Suprapubic skin (tissue), 4 donors: ENCODE measurements around the gene PRKAG2. TPM values are rescaled to one million over a fixed set of nuclear protein-coding genes. Genes with fewer than 3 reads are reported as not detected.
"Not testable (repeated sequence)": the region's sequence is repeated elsewhere in the genome, so short reads cannot be mapped to it uniquely, and the experiment has no call there.

Experiments
- DNase-seq, 2 donors: peaks; one replicate each; pipeline ENCODE4 v3.0.0-alpha.2; 2019; ENCODE audit warnings: low spot score in 2 of 2
- H3K27ac ChIP-seq: fragments of 200-600 bp; sonication (generic); one replicate; pipeline ENCODE4 v1.5.1; 2019
- H3K27me3 ChIP-seq: fragments of 200-600 bp; sonication (generic); one replicate; pipeline ENCODE4 v1.5.1; 2019
- H3K36me3 ChIP-seq: fragments of 200-600 bp; sonication (generic); one replicate; pipeline ENCODE4 v1.5.1; 2019
- H3K4me1 ChIP-seq: fragments of 200-600 bp; sonication (generic); one replicate; pipeline ENCODE4 v1.5.1; 2019
- H3K4me3 ChIP-seq: fragments of 200-600 bp; sonication (generic); one replicate; pipeline ENCODE4 v1.5.1; 2019; ENCODE audit warnings: mild to moderate bottlenecking
- H3K9me3 ChIP-seq: fragments of 200-600 bp; sonication (generic); one replicate; pipeline ENCODE4 v1.5.1; 2019
- CTCF ChIP-seq, 2 donors: fragments of 200-600 bp in 1 of 2; fragments of 450-650 bp in 1 of 2; sonication (generic) in 1 of 2; IDR thresholded peaks; one replicate each; pipeline ENCODE4 v1.5.1; 2016 to 2019; ENCODE audit warnings: antibody characterized with exemption in 2 of 2, mild to moderate bottlenecking in 1 of 2, moderate library complexity in 1 of 2
- EP300 ChIP-seq: sonication (generic); formaldehyde crosslinking; IDR thresholded peaks from one replicate; pipeline ENCODE4 v1.6.1; 2017; ENCODE audit warnings: antibody characterized with exemption
- POLR2A ChIP-seq, 2 donors: fragments of 450-650 bp; IDR thresholded peaks; one replicate each; pipeline ENCODE4 v1.6.1; 2017; ENCODE audit warnings: antibody characterized with exemption in 2 of 2, mild to moderate bottlenecking in 2 of 2, moderate library complexity in 2 of 2
- POLR2AphosphoS5 ChIP-seq, 3 donors: sonication (generic); formaldehyde crosslinking; IDR thresholded peaks; one replicate each; pipeline ENCODE4 v1.6.1; 2017; ENCODE audit warnings: antibody characterized with exemption in 3 of 3
- WGBS: methylation state at CpG from one replicate; pipeline ENCODE4 v1.1.5; 2018; 5-methylcytosine and 5-hydroxymethylcytosine counted together
- total RNA-seq, 4 donors: library from RNA; depleted of rRNA; stranded (reverse); fragments of >200 nt; gene quantifications; one replicate each; pipeline ENCODE4 v1.1.0, GENCODE V29; 2016

PRKAG2 gene
- total RNA-seq, 4 donors from 2014 or later: 16.5 to 40.0 (median 17.3) TPM

- TF ChIP-seq POLR2AphosphoS5 (IDR thresholded peaks at IDR 0.05) (no peak), POLR2A (IDR thresholded peaks at IDR 0.05) (no peak), EP300 (no peak), CTCF (IDR thresholded peaks at IDR 0.05) (no peak)
- H3K9me3 ChIP-seq: no peaks in the 10 kb centered on the region
- no peak overlapping the region for H3K4me3 ChIP-seq
- no peaks in the 10 kb centered on the region for H3K36me3 ChIP-seq
- WGBS: 99% methylated on average over 2 of the region's 2 CpGs
- DNase-seq: no peak
- no peaks in the 10 kb centered on the region for H3K27me3 ChIP-seq
- H3K27ac ChIP-seq: no peak overlapping the region
- no peaks in the 10 kb centered on the region for H3K4me1 ChIP-seq
These were observed 297.3 kb downstream of the PRKAG2 start for GRCh38 chr7:151579644-151580043.

GRCh38 chr7:151575410-151575809 lies 301.5 kb downstream of the PRKAG2 start:
- WGBS: 89% methylated on average over 7 of the region's 7 CpGs
- Histone ChIP-seq H3K4me1 (no peaks in the 10 kb centered on the region), H3K27ac (no peak overlapping the region), H3K4me3 (no peak overlapping the region), H3K36me3 (peaks cover 3% of the 10 kb centered on the region), H3K27me3 (no peaks in the 10 kb centered on the region), H3K9me3 (no peaks in the 10 kb centered on the region)
- TF ChIP-seq POLR2AphosphoS5 (IDR thresholded peaks at IDR 0.05): no peak
- TF ChIP-seq EP300: no peak
- TF ChIP-seq POLR2A (IDR thresholded peaks at IDR 0.05): no peak
- no peak for TF ChIP-seq CTCF (IDR thresholded peaks at IDR 0.05)
- no peak for DNase-seq

GRCh38 chr7:151573046-151573445 lies 303.9 kb downstream of the PRKAG2 start:
- H3K9me3 ChIP-seq, H3K27ac ChIP-seq, H3K27me3 ChIP-seq, H3K4me3 ChIP-seq, DNase-seq, H3K36me3 ChIP-seq, H3K4me1 ChIP-seq: not testable (repeated sequence)
- WGBS: 92% methylated on average over 3 of the region's 3 CpGs

DNA sequence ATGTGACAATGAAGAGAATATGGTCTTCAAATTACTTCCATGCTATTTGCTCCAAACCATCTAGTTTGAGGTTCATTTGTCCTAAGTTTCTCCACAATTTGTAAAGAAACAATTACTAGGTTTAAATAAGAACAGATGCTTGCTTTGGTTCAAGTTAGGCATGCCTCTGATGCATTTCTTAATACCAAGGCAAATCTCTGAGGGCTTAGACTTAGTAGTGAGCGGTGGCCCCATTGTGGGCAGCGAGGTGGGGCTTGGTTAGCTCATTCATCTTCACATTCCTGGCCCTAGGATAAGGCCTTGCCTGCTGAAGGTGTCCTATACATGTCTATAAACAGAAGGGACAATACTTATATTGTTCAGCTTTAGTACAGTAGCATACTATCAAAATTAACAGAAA lies 304.8 kb downstream of the PRKAG2 start:
- TF ChIP-seq POLR2AphosphoS5 (IDR thresholded peaks at IDR 0.05): no peak
- no peak for TF ChIP-seq POLR2A (IDR thresholded peaks at IDR 0.05)
- TF ChIP-seq CTCF (IDR thresholded peaks at IDR 0.05): no peak
- no peak for TF ChIP-seq EP300
- Histone ChIP-seq H3K27ac (no peak overlapping the region), H3K4me1 (peaks cover 9% of the 10 kb centered on the region), H3K9me3 (no peaks in the 10 kb centered on the region), H3K36me3 (peaks cover 8% of the 10 kb centered on the region), H3K4me3 (no peak overlapping the region), H3K27me3 (no peaks in the 10 kb centered on the region)
- WGBS: 74% methylated on average over 2 of the region's 2 CpGs
- DNase-seq: no peak

GRCh38 chr7:151571471-151571870 lies 305.4 kb downstream of the PRKAG2 start:
- TF ChIP-seq POLR2AphosphoS5 (IDR thresholded peaks at IDR 0.05) (no peak), EP300 (no peak), CTCF (IDR thresholded peaks at IDR 0.05) (no peak), POLR2A (IDR thresholded peaks at IDR 0.05) (no peak)
- H3K36me3 ChIP-seq: peaks cover 8% of the 10 kb centered on the region
- no peaks in the 10 kb centered on the region for H3K27me3 ChIP-seq
- WGBS: 90% methylated on average over 5 of the region's 5 CpGs
- DNase-seq: no peak
- no peak overlapping the region for H3K27ac ChIP-seq
- H3K4me3 ChIP-seq: no peak overlapping the region
- no peaks in the 10 kb centered on the region for H3K9me3 ChIP-seq
- H3K4me1 ChIP-seq: peaks cover 16% of the 10 kb centered on the region

DNA sequence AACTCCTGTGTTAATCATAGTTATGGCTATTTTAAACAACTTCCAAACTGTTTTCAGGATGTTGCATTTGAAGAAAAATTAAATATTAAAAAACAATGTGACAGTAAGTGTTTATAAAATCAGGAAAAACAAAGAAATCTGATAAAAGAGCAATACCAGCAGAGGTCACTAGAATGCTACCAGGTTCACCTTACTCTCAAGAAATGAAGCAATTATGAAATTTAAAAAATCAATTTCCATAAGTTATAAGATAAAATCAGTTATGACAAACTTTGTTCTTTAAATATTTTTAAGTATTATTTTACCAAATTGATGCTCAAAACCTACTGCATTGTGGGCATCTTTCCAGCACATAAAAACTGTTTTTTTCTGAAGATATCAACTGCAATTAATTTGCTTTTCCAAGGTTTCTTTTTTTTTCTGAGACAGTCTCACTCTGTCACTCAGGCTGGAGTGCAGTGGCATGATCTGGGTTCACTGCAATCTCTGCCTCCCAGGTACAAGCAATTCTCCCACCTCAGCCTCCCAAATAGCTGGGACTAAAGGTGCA lies 306.5 kb downstream of the PRKAG2 start:
- H3K4me1 ChIP-seq: peaks cover 20% of the 10 kb centered on the region
- DNase-seq: no peak
- H3K27ac ChIP-seq: no peak overlapping the region
- TF ChIP-seq POLR2A (IDR thresholded peaks at IDR 0.05) (no peak), POLR2AphosphoS5 (IDR thresholded peaks at IDR 0.05) (no peak), EP300 (no peak), CTCF (IDR thresholded peaks at IDR 0.05) (peak in 1 of 2 donors; percentile 14)
- peaks cover 8% of the 10 kb centered on the region for H3K36me3 ChIP-seq
- no peaks in the 10 kb centered on the region for H3K9me3 ChIP-seq
- no peak overlapping the region for H3K4me3 ChIP-seq
- H3K27me3 ChIP-seq: no peaks in the 10 kb centered on the region
